ENCODE measurements around the gene ZBTB49. TPM values are rescaled to one million over a fixed set of nuclear protein-coding genes. Genes with fewer than 3 reads are reported as not detected.

ZBTB49 gene
- total and polyA plus RNA-seq, 2 donors (not counting 3 experiments of a cell fraction or from before 2014, with no cell fraction given): 3.8 to 5.8 TPM

DNA sequence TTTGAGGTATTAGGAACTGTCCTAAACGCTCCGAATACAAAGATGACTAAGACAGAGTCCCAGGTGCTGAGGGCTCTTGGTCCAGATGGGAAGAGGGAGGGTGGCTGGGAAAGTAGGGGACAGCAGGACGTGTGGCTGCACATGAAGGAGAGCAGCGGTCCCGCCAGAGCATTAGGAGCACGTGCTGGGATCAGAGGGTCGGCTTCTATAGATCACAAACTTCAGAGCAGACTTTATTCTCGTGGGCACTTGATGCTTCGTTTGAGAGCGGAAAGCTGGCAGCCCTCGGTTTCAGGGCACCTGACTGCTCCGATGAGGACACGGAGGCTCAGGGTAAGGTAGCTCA, 26.1 kb downstream of the ZBTB49 start:
- no TSS peak for BruUV-seq (replicated peaks)
- Histone ChIP-seq H3K4me2 (ENCODE audit: insufficient read depth, low read length) (no peak overlapping the region), H4K20me1 (replicated peaks; ENCODE audit: control insufficient read depth, extremely low read depth, insufficient read depth, low read length) (no peaks in the 10 kb centered on the region), H3K36me3 (ENCODE audit: control insufficient read depth in 2 of 2, extremely low read depth in 1 of 2, insufficient read depth in 2 of 2, low read length in 2 of 2) (peaks cover 3 to 25% of the 10 kb centered on the region in 2 experiments), H3K27me3 (ENCODE audit: control insufficient read depth in 2 of 2, insufficient read depth in 2 of 2, low read length in 2 of 2) (no peaks in the 10 kb centered on the region), H3K9me3 (replicated peaks; ENCODE audit: control insufficient read depth, insufficient read depth, low read length) (no peaks in the 10 kb centered on the region), H3K27ac (ENCODE audit: insufficient read depth, low read depth, low read length) (no peak overlapping the region), H3K4me3 (replicated peaks in 1 of 3; ENCODE audit: insufficient read depth in 1 of 3, low read depth in 1 of 3, low read length in 3 of 3) (no peak overlapping the region), H3K79me2 (ENCODE audit: control insufficient read depth, insufficient read depth, low read length) (no peaks in the 10 kb centered on the region), H3K9ac (replicated peaks; ENCODE audit: extremely low read depth, insufficient read depth, low read length) (no peak overlapping the region), H3K9me1 (replicated peaks; ENCODE audit: control insufficient read depth, extremely low read depth, insufficient read depth, low read length) (no peaks in the 10 kb centered on the region), H3K4me1 (ENCODE audit: control insufficient read depth, extremely low read depth, insufficient read depth, low read length) (no peaks in the 10 kb centered on the region), H2AFZ (ENCODE audit: low read depth, low read length) (no peak overlapping the region)
- dilution Hi-C loops (cut with MboI; ENCODE audit: extremely low pct_ligation_motif_present, low sequenced_read_pairs): no loop called here
- intact Hi-C loops (cut with micrococcal nuclease): no loop called here
- ChIA-PET CTCF (interaction anchor here (2.0 to 2.3 kb wide), 2 partner anchors 9 to 12 kb away, joined by 8 to 9 read pairs; no protein-coding TSS in a partner anchor), POLR2A (no interaction called here)
- DNase-seq (ENCODE audit: low read depth, low spot score) (no peak), FAIRE-seq (no peak)
- TF ChIP-seq GATA2 (IDR thresholded peaks at IDR 0.05; ENCODE audit: insufficient read depth, insufficient read length, low read depth, low read length) (no peak), CTCF (IDR thresholded peaks at IDR 0.05; ENCODE audit: extremely low read depth in 1 of 2, insufficient read depth in 1 of 2, low read depth in 1 of 2, low read length in 2 of 2) (no peak), MYC (IDR thresholded peaks at IDR 0.05; ENCODE audit: low read depth, low read length) (no peak), POLR2AphosphoS5 (IDR thresholded peaks at IDR 0.05; ENCODE audit: insufficient read depth, low read depth, low read length) (no peak)

GRCh38 chr4:4317496-4318232, 27.6 kb downstream of the ZBTB49 start:
- peaks cover 3 to 31% of the 10 kb centered on the region in 2 experiments for H3K36me3 ChIP-seq (ENCODE audit: control insufficient read depth in 2 of 2, extremely low read depth in 1 of 2, insufficient read depth in 2 of 2, low read length in 2 of 2)

More at GRCh38 chr4:4317496-4318232, 27.6 kb downstream of the ZBTB49 start:
- dilution Hi-C loops (cut with MboI; ENCODE audit: extremely low pct_ligation_motif_present, low sequenced_read_pairs) (no loop called here), intact Hi-C loops (cut with micrococcal nuclease) (no loop called here)
- DNase-seq (ENCODE audit: low read depth, low spot score): no peak
- no peaks in the 10 kb centered on the region for H3K4me1 ChIP-seq (ENCODE audit: control insufficient read depth, extremely low read depth, insufficient read depth, low read length)
- no peak overlapping the region for H3K4me2 ChIP-seq (ENCODE audit: insufficient read depth, low read length)
- H2AFZ ChIP-seq (ENCODE audit: low read depth, low read length): no peak overlapping the region
- no peaks in the 10 kb centered on the region for H3K79me2 ChIP-seq (ENCODE audit: control insufficient read depth, insufficient read depth, low read length)
- POLR2A ChIA-PET: no interaction called here
- no peak overlapping the region for H3K9ac ChIP-seq (replicated peaks; ENCODE audit: extremely low read depth, insufficient read depth, low read length)
- TF ChIP-seq POLR2AphosphoS5 (IDR thresholded peaks at IDR 0.05; ENCODE audit: insufficient read depth, low read depth, low read length) (no peak), MAX (IDR thresholded peaks at IDR 0.05; ENCODE audit: insufficient read depth, insufficient read length) (no peak)
- BruUV-seq (replicated peaks): no TSS peak
- H3K9me1 ChIP-seq (replicated peaks; ENCODE audit: control insufficient read depth, extremely low read depth, insufficient read depth, low read length): no peaks in the 10 kb centered on the region
- no peaks in the 10 kb centered on the region for H4K20me1 ChIP-seq (replicated peaks; ENCODE audit: control insufficient read depth, extremely low read depth, insufficient read depth, low read length)
- no peak for FAIRE-seq
- no peak overlapping the region for H3K27ac ChIP-seq (ENCODE audit: insufficient read depth, low read depth, low read length)
- H3K27me3 ChIP-seq (ENCODE audit: control insufficient read depth in 2 of 2, insufficient read depth in 2 of 2, low read length in 2 of 2): no peaks in the 10 kb centered on the region
- CTCF ChIA-PET: interaction anchor here (1.3 to 2.3 kb wide), 5 partner anchors 10 to 57 kb away, joined by 3 to 9 read pairs (median 4); no protein-coding TSS in a partner anchor
- H3K4me3 ChIP-seq (replicated peaks in 1 of 3; ENCODE audit: insufficient read depth in 1 of 3, low read depth in 1 of 3, low read length in 3 of 3): no peak overlapping the region
- no peaks in the 10 kb centered on the region for H3K9me3 ChIP-seq (replicated peaks; ENCODE audit: control insufficient read depth, insufficient read depth, low read length)

Measured in endothelial cell of umbilical vein (primary cell).